Measurements from ENCODE around the gene ARHGAP9. TPM values are rescaled to one million over a fixed set of nuclear protein-coding genes. Genes with fewer than 3 reads are reported as not detected.
"Not testable (repeated sequence)": the region's sequence is repeated elsewhere in the genome, so short reads cannot be mapped to it uniquely, and the experiment has no call there.

ARHGAP9 gene
- total RNA-seq, 1 donor from 2014 or later = 5.0 TPM

GRCh38 chr12:57456737-57457490 is 22.8 kb downstream of the ARHGAP9 start:
- DNase-seq = no peak

GRCh38 chr12:57456145-57456700 is 23.4 kb downstream of the ARHGAP9 start:
- no peak for DNase-seq

GRCh38 chr12:57455374-57456144 is 24.1 kb downstream of the ARHGAP9 start:
- no peak for DNase-seq

GRCh38 chr12:57454566-57455373 is 24.9 kb downstream of the ARHGAP9 start, which contains the start of gene INHBE:
Gene INHBE, plus strand, starts transcription at chr12:57455307. Its CDS starts 230 bp downstream, at chr12:57455537.
- no peak for DNase-seq

GRCh38 chr12:57454213-57454565 is 25.5 kb downstream of the ARHGAP9 start:
- DNase-seq = no peak

- DNase-seq = peak; percentile 28
These were observed 26.6 kb downstream of the ARHGAP9 start for GRCh38 chr12:57452937-57453509.

GRCh38 chr12:57452181-57452936 is 27.3 kb downstream of the ARHGAP9 start:
- DNase-seq = no peak

GRCh38 chr12:57451233-57451778 is 28.4 kb downstream of the ARHGAP9 start:
- DNase-seq = no peak

GRCh38 chr12:57450057-57450456 is 29.6 kb downstream of the ARHGAP9 start:
- no peak for DNase-seq

- no peak for DNase-seq
These were observed 30.3 kb downstream of the ARHGAP9 start for GRCh38 chr12:57449375-57449774.

GRCh38 chr12:57448669-57449068 is 31.0 kb downstream of the ARHGAP9 start:
- DNase-seq = no peak

- no peak for DNase-seq
These were observed 33.2 kb downstream of the ARHGAP9 start for GRCh38 chr12:57446292-57446960.

- no peak for DNase-seq
These were observed 34.9 kb downstream of the ARHGAP9 start for GRCh38 chr12:57444744-57445143.

GRCh38 chr12:57444337-57444736 is 35.3 kb downstream of the ARHGAP9 start:
- not testable (repeated sequence) for DNase-seq

- DNase-seq = no peak
These were observed 37.7 kb downstream of the ARHGAP9 start for GRCh38 chr12:57441846-57442427.

- DNase-seq = not testable (repeated sequence)
These were observed 38.3 kb downstream of the ARHGAP9 start for GRCh38 chr12:57441393-57441792.

- DNase-seq = no peak
These were observed 39.9 kb downstream of the ARHGAP9 start for GRCh38 chr12:57439762-57440266.

GRCh38 chr12:57438400-57438799 is 41.3 kb downstream of the ARHGAP9 start:
- no peak for DNase-seq

- no peak for DNase-seq
These were observed 44.4 kb downstream of the ARHGAP9 start for GRCh38 chr12:57435293-57435692.
